ENCODE results near the gene PRKN. TPM values are rescaled to one million over a fixed set of nuclear protein-coding genes. Genes with fewer than 3 reads are reported as not detected.

PRKN gene
- total RNA-seq, 1 donor from 2014 or later = 1.3 TPM

DNA sequence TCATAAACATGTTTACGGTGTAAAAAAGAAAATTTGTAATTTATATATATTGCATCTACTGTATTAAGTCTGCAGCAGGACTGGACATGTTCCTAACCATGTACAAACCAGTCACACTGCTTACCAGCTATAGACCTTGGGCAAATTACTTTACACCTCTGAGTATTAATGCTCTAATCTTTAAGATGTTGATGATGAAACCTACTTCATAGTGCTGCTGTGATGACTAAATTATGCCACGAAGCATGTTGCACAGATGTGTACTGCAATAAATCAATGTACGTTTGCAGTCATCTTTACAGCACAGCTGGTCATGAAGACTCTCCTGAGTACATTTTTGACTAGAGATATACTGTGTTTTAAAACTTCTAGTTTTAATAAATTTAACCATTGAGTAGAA is 42.6 kb downstream of the PRKN start:
- Histone ChIP-seq H3K9me3 (ENCODE audit: insufficient read depth, low read depth, low read length) (no peaks in the 10 kb centered on the region), H4K20me1 (ENCODE audit: insufficient read depth, low read length) (no peaks in the 10 kb centered on the region), H3K4me1 (ENCODE audit: insufficient read depth, low read length) (no peaks in the 10 kb centered on the region), H3K79me2 (ENCODE audit: insufficient read depth, low read length) (no peaks in the 10 kb centered on the region), H3K4me2 (ENCODE audit: low read length) (no peak overlapping the region), H2AFZ (ENCODE audit: low read depth, low read length) (no peak overlapping the region), H3K27me3 (ENCODE audit: insufficient read depth, low read length) (no peaks in the 10 kb centered on the region), H3K27ac (ENCODE audit: low read depth, low read length) (no peak overlapping the region), H3K36me3 (ENCODE audit: insufficient read depth, low read length) (no peaks in the 10 kb centered on the region), H3K4me3 (ENCODE audit: insufficient read depth, low read depth, low read length) (no peak overlapping the region), H3K9ac (ENCODE audit: low read length) (no peak overlapping the region)
- no peaks in the 10 kb centered on the region for H3K4me1 Mint-ChIP-seq (ENCODE audit: low read depth, unreplicated experiment)
- H3K9me3 Mint-ChIP-seq (ENCODE audit: unreplicated experiment) = no peaks in the 10 kb centered on the region
- H3K36me3 Mint-ChIP-seq (ENCODE audit: low read depth, unreplicated experiment) = no peaks in the 10 kb centered on the region
- FAIRE-seq (no peak), DNase-seq (ENCODE audit: low read depth) (no peak)
- H3K27me3 Mint-ChIP-seq (ENCODE audit: low read depth, unreplicated experiment) = no peaks in the 10 kb centered on the region
- no peak overlapping the region for H3K27ac Mint-ChIP-seq (ENCODE audit: unreplicated experiment)
- H3K4me3 Mint-ChIP-seq (ENCODE audit: unreplicated experiment) = no peak overlapping the region
- TF ChIP-seq EZH2 (IDR thresholded peaks at IDR 0.05; ENCODE audit: insufficient read depth, low read length) = no peak
- TF ChIP-seq, protein P1, sequence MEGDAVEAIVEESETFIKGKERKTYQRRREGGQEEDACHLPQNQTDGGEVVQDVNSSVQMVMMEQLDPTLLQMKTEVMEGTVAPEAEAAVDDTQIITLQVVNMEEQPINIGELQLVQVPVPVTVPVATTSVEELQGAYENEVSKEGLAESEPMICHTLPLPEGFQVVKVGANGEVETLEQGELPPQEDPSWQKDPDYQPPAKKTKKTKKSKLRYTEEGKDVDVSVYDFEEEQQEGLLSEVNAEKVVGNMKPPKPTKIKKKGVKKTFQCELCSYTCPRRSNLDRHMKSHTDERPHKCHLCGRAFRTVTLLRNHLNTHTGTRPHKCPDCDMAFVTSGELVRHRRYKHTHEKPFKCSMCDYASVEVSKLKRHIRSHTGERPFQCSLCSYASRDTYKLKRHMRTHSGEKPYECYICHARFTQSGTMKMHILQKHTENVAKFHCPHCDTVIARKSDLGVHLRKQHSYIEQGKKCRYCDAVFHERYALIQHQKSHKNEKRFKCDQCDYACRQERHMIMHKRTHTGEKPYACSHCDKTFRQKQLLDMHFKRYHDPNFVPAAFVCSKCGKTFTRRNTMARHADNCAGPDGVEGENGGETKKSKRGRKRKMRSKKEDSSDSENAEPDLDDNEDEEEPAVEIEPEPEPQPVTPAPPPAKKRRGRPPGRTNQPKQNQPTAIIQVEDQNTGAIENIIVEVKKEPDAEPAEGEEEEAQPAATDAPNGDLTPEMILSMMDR (IDR thresholded peaks at IDR 0.05; ENCODE audit: insufficient read depth, low read depth, low read length) = no peak

DNA sequence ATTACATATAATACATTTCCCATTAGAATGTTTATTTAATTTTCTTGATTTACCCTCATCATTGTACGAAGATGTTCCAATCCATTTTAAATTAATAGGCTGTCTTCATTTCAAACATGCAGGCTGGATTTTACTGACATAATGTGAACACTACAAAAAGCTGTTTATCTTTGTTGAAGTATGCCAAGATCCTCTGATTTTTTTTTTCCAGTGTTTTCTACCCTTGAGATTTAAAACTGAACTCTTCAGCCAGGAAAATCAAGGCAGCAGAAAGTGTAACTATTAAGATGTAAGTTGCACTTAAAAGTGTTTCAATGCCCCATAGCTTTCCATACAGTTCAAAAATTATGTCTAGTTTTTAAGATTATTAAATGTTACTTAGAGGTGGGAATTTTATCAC is 43.5 kb downstream of the PRKN start:
- DNase-seq (ENCODE audit: low read depth) (no peak), FAIRE-seq (no peak)
- H2AFZ ChIP-seq (ENCODE audit: low read depth, low read length) = no peak overlapping the region
- H3K4me1 Mint-ChIP-seq (ENCODE audit: low read depth, unreplicated experiment) = no peaks in the 10 kb centered on the region
- no peak overlapping the region for H3K9ac ChIP-seq (ENCODE audit: low read length)
- H3K79me2 ChIP-seq (ENCODE audit: insufficient read depth, low read length) = no peaks in the 10 kb centered on the region
- H3K4me3 Mint-ChIP-seq (ENCODE audit: unreplicated experiment) = no peak overlapping the region
- H3K27ac ChIP-seq (ENCODE audit: low read depth, low read length) = no peak overlapping the region
- no peaks in the 10 kb centered on the region for H3K9me3 ChIP-seq (ENCODE audit: insufficient read depth, low read depth, low read length)
- H3K36me3 ChIP-seq (ENCODE audit: insufficient read depth, low read length) = no peaks in the 10 kb centered on the region
- H4K20me1 ChIP-seq (ENCODE audit: insufficient read depth, low read length) = no peaks in the 10 kb centered on the region
- no peaks in the 10 kb centered on the region for H3K9me3 Mint-ChIP-seq (ENCODE audit: unreplicated experiment)
- TF ChIP-seq EZH2 (IDR thresholded peaks at IDR 0.05; ENCODE audit: insufficient read depth, low read length) = no peak
- TF ChIP-seq, protein P1 (IDR thresholded peaks at IDR 0.05; ENCODE audit: insufficient read depth, low read depth, low read length) = no peak
- no peak overlapping the region for H3K4me2 ChIP-seq (ENCODE audit: low read length)
- no peaks in the 10 kb centered on the region for H3K27me3 ChIP-seq (ENCODE audit: insufficient read depth, low read length)
- H3K4me3 ChIP-seq (ENCODE audit: insufficient read depth, low read depth, low read length) = no peak overlapping the region
- no peaks in the 10 kb centered on the region for H3K27me3 Mint-ChIP-seq (ENCODE audit: low read depth, unreplicated experiment)
- no peaks in the 10 kb centered on the region for H3K4me1 ChIP-seq (ENCODE audit: insufficient read depth, low read length)
- no peaks in the 10 kb centered on the region for H3K36me3 Mint-ChIP-seq (ENCODE audit: low read depth, unreplicated experiment)
- no peak overlapping the region for H3K27ac Mint-ChIP-seq (ENCODE audit: unreplicated experiment)

DNA sequence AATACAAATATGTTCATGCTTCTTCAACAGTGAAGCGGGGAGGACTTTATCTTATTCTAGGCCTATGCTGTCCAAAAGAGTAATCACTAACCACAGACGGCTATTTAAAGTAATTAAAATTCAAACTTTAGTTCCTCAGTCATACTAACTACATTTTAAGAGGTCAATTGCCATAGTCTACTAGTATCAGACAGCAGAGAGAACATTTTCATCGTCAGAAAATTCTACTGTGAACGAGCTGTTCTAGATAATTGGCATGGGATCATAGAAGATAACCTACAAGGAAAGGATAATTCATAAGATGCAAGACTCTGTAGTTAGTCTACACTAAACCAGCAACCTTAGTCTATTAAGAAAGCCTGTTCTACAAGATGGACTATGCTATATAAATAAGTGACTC is 44.4 kb downstream of the PRKN start:
- H3K9me3 Mint-ChIP-seq (ENCODE audit: unreplicated experiment) = no peaks in the 10 kb centered on the region
- Histone ChIP-seq H3K9me3 (ENCODE audit: insufficient read depth, low read depth, low read length) (no peaks in the 10 kb centered on the region), H4K20me1 (ENCODE audit: insufficient read depth, low read length) (no peaks in the 10 kb centered on the region), H2AFZ (ENCODE audit: low read depth, low read length) (no peak overlapping the region), H3K79me2 (ENCODE audit: insufficient read depth, low read length) (no peaks in the 10 kb centered on the region), H3K27me3 (ENCODE audit: insufficient read depth, low read length) (no peaks in the 10 kb centered on the region), H3K4me3 (ENCODE audit: insufficient read depth, low read depth, low read length) (no peak overlapping the region), H3K36me3 (ENCODE audit: insufficient read depth, low read length) (no peaks in the 10 kb centered on the region), H3K4me2 (ENCODE audit: low read length) (no peak overlapping the region), H3K27ac (ENCODE audit: low read depth, low read length) (no peak overlapping the region), H3K9ac (ENCODE audit: low read length) (no peak overlapping the region), H3K4me1 (ENCODE audit: insufficient read depth, low read length) (no peaks in the 10 kb centered on the region)
- no peaks in the 10 kb centered on the region for H3K36me3 Mint-ChIP-seq (ENCODE audit: low read depth, unreplicated experiment)
- FAIRE-seq (no peak), DNase-seq (ENCODE audit: low read depth) (no peak)
- H3K4me1 Mint-ChIP-seq (ENCODE audit: low read depth, unreplicated experiment) = no peaks in the 10 kb centered on the region
- no peak overlapping the region for H3K4me3 Mint-ChIP-seq (ENCODE audit: unreplicated experiment)
- H3K27ac Mint-ChIP-seq (ENCODE audit: unreplicated experiment) = no peak overlapping the region
- TF ChIP-seq EZH2 (IDR thresholded peaks at IDR 0.05; ENCODE audit: insufficient read depth, low read length) = no peak
- TF ChIP-seq, protein P1 (IDR thresholded peaks at IDR 0.05; ENCODE audit: insufficient read depth, low read depth, low read length) = no peak
- no peaks in the 10 kb centered on the region for H3K27me3 Mint-ChIP-seq (ENCODE audit: low read depth, unreplicated experiment)
